GM12878 (cell line): ENCODE results near the gene KIF2C. TPM values are rescaled to one million over a fixed set of nuclear protein-coding genes. Genes with fewer than 3 reads are reported as not detected.

ENCODE experiments used
- BHLHE40 ChIP-seq, 2 experiments: fragments of 450-650 bp in 1 of 2; IDR thresholded peaks; 2 replicates each; pipeline ENCODE4 v1.6.1; 2011 to 2017; ENCODE audit warnings: low read depth in 2 of 2, borderline replicate concordance in 1 of 2, improper control_type of control experiment in 1 of 2, low read length in 1 of 2, mild to moderate bottlenecking in 1 of 2
- CBX5 ChIP-seq: sonication (generic); IDR thresholded peaks from 2 replicates; pipeline ENCODE4 v1.6.1; 2016; ENCODE audit warnings: low read depth, moderate library complexity, mild to moderate bottlenecking, inconsistent platforms
- GABPA ChIP-seq: IDR thresholded peaks from 2 replicates; pipeline ENCODE4 v1.6.1; 2014; ENCODE audit warnings: antibody characterized with exemption, low read depth, mild to moderate bottlenecking, inconsistent platforms
- IKZF1 ChIP-seq: fragments of 450-650 bp; conservative IDR thresholded peaks from 2 replicates; pipeline ENCODE4 v1.6.1; 2017; ENCODE audit warnings: antibody characterized with exemption, mild to moderate bottlenecking
- IRF4 ChIP-seq: IDR thresholded peaks from 2 replicates; pipeline ENCODE4 v1.6.1; 2011; ENCODE audit warnings: low read depth, low read length
- PAX8 ChIP-seq: fragments of 450-650 bp; IDR thresholded peaks from 2 replicates; pipeline ENCODE4 v1.6.1; 2017; ENCODE audit warnings: mild to moderate bottlenecking, moderate library complexity
- POLR2AphosphoS5 ChIP-seq: IDR thresholded peaks from 2 replicates; pipeline ENCODE4 v1.6.1; 2011; ENCODE audit warnings: mild to moderate bottlenecking, low read length, inconsistent platforms
- STAT3 ChIP-seq: IDR thresholded peaks from 2 replicates; pipeline ENCODE4 v1.6.1; 2011; ENCODE audit warnings: low read depth, low read length, improper control_type of control experiment
- SUPT20H ChIP-seq: IDR thresholded peaks from 2 replicates; pipeline ENCODE4 v1.6.1; 2011; ENCODE audit warnings: low read depth, mild to moderate bottlenecking, low read length, moderate library complexity, borderline replicate concordance; ENCODE audit not compliant: control insufficient read depth
- TARDBP ChIP-seq: IDR thresholded peaks from 2 replicates; pipeline ENCODE4 v1.6.1; 2016; ENCODE audit warnings: borderline replicate concordance
- TCF3 ChIP-seq: IDR thresholded peaks from 2 replicates; pipeline ENCODE4 v1.6.1; 2012; ENCODE audit warnings: low read depth, mild to moderate bottlenecking, low read length, borderline replicate concordance; ENCODE audit not compliant: insufficient read depth
- YY1 ChIP-seq: IDR thresholded peaks from 2 replicates; pipeline ENCODE4 v1.6.1; 2011; ENCODE audit warnings: low read depth, mild to moderate bottlenecking, low read length
- polyA plus RNA-seq, 11 experiments: library from polyadenylated mRNA; depleted of rRNA in 4 of 11; unstranded in 6 of 11; stranded (reverse) in 5 of 11; fragments of >200 nt; fragmentation: Nextera tagmentation in 4 of 11; fragmentation: Illumina TruSeq in 1 of 11; extraction: Ambion mirVana in 4 of 11; extraction: Trizol in 1 of 11; gene quantifications; 1 replicate in 1 of 11; 2 replicates in 10 of 11; pipeline versions ENCODE4 v1.2.1 to v1.2.3, GENCODE V29; 2011 to 2016; ENCODE audit warnings: inconsistent platforms in 2 of 11, missing spikeins in 2 of 11, low read depth in 1 of 11
- total RNA-seq, 4 experiments: library from RNA; depleted of rRNA in 3 of 4; stranded (reverse); fragments of >200 nt in 3 of 4; fragmentation: Illumina TruSeq in 1 of 4; extraction: Trizol in 1 of 4; gene quantifications; 2 replicates each; pipeline versions ENCODE4 v1.2.1 to v1.2.3, GENCODE V29; 2013 to 2021
- TF ChIP-seq, protein P1 (sequence below): fragments of 450-650 bp; conservative IDR thresholded peaks from 2 replicates; pipeline ENCODE4 v1.6.1; 2017; ENCODE audit warnings: mild to moderate bottlenecking, moderate library complexity
- TF ChIP-seq, protein P2 (sequence below): fragments of 450-650 bp; formaldehyde crosslinking; IDR thresholded peaks from 2 replicates; pipeline ENCODE4 v1.4.0; 2022; ENCODE audit warnings: mild to moderate bottlenecking, moderate library complexity
- TF ChIP-seq, protein P3 (sequence below): fragments of 450-650 bp; IDR thresholded peaks from 2 replicates; pipeline ENCODE4 v1.6.1; 2017; ENCODE audit warnings: mild to moderate bottlenecking, low read depth, inconsistent platforms; ENCODE audit not compliant: poor library complexity, severe bottlenecking
- TF ChIP-seq, protein P4 (sequence below): fragments of 150-350 bp; IDR thresholded peaks from 2 replicates; pipeline ENCODE4 v1.6.1; 2016; ENCODE audit warnings: low read depth, low read length

Gene KIF2C
- total and polyA plus RNA-seq, 10 of the 15 experiments (the other 5 are each of a cell fraction or from before 2014, with no cell fraction given): 42.3 to 104 (median 83.8) TPM

DNA sequence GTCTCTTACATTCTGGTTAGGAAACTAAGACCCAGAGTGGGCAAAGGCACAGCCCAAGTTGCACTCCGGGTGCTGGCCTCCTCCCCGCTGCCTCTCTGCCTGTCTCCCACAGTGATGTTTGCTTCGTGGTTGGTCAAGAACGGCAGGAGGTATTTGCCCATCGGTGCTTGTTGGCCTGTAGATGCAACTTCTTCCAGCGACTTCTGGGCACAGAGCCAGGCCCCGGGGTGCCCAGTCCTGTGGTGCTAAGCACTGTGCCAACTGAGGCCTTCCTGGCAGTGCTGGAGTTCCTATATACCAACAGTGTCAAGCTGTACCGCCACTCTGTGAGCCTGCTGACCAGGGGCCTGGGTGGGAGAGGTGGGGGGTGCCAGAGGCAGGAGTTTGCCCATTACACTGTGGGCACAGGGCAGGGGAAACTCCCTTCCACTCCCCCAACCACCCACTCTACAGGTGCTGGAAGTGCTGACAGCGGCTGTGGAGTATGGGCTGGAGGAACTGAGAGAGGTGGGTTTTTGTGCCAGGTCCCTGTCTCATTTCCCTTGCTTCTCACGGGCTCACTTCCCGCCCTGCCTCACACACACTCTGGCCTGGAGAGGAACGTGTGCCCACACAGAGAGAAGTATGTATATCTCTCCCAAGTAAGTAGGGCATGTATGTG is 70.6 kb downstream of the KIF2C start (continued):
- TF ChIP-seq, protein P1, sequence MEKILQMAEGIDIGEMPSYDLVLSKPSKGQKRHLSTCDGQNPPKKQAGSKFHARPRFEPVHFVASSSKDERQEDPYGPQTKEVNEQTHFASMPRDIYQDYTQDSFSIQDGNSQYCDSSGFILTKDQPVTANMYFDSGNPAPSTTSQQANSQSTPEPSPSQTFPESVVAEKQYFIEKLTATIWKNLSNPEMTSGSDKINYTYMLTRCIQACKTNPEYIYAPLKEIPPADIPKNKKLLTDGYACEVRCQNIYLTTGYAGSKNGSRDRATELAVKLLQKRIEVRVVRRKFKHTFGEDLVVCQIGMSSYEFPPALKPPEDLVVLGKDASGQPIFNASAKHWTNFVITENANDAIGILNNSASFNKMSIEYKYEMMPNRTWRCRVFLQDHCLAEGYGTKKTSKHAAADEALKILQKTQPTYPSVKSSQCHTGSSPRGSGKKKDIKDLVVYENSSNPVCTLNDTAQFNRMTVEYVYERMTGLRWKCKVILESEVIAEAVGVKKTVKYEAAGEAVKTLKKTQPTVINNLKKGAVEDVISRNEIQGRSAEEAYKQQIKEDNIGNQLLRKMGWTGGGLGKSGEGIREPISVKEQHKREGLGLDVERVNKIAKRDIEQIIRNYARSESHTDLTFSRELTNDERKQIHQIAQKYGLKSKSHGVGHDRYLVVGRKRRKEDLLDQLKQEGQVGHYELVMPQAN: no peak
- TF ChIP-seq PAX8 (no peak), YY1 (no peak), TARDBP (no peak), IRF4 (peak; percentile 49; the same call in 1 of the 2 replicates), GABPA (no peak), POLR2AphosphoS5 (no peak), TCF3 (peak; percentile 82), CBX5 (no peak), IKZF1 (peak; percentile 80), STAT3 (no peak), SUPT20H (no peak), BHLHE40 (IDR thresholded peaks at IDR 0.05; ENCODE audit: borderline replicate concordance in 1 of 2, low read depth in 2 of 2, low read length in 1 of 2) (peak in 1 of 2 experiments; percentile 50; a peak in 2 of 4 replicates)
- TF ChIP-seq, protein P2, sequence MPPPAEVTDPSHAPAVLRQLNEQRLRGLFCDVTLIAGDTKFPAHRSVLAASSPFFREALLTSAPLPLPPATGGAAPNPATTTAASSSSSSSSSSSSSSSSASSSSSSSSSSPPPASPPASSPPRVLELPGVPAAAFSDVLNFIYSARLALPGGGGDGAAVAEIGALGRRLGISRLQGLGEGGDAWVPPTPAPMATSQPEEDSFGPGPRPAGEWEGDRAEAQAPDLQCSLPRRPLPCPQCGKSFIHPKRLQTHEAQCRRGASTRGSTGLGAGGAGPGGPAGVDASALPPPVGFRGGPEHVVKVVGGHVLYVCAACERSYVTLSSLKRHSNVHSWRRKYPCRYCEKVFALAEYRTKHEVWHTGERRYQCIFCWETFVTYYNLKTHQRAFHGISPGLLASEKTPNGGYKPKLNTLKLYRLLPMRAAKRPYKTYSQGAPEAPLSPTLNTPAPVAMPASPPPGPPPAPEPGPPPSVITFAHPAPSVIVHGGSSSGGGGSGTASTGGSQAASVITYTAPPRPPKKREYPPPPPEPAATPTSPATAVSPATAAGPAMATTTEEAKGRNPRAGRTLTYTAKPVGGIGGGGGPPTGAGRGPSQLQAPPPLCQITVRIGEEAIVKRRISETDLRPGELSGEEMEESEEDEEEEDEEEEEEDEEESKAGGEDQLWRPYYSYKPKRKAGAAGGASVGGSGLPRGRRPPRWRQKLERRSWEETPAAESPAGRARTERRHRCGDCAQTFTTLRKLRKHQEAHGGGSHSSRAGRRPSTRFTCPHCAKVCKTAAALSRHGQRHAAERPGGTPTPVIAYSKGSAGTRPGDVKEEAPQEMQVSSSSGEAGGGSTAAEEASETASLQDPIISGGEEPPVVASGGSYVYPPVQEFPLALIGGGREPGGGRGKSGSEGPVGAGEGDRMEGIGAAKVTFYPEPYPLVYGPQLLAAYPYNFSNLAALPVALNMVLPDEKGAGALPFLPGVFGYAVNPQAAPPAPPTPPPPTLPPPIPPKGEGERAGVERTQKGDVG (CRISPR knock-in tag): no peak
- TF ChIP-seq, protein P3, sequence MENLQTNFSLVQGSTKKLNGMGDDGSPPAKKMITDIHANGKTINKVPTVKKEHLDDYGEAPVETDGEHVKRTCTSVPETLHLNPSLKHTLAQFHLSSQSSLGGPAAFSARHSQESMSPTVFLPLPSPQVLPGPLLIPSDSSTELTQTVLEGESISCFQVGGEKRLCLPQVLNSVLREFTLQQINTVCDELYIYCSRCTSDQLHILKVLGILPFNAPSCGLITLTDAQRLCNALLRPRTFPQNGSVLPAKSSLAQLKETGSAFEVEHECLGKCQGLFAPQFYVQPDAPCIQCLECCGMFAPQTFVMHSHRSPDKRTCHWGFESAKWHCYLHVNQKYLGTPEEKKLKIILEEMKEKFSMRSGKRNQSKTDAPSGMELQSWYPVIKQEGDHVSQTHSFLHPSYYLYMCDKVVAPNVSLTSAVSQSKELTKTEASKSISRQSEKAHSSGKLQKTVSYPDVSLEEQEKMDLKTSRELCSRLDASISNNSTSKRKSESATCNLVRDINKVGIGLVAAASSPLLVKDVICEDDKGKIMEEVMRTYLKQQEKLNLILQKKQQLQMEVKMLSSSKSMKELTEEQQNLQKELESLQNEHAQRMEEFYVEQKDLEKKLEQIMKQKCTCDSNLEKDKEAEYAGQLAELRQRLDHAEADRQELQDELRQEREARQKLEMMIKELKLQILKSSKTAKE: no peak
- TF ChIP-seq, protein P4, sequence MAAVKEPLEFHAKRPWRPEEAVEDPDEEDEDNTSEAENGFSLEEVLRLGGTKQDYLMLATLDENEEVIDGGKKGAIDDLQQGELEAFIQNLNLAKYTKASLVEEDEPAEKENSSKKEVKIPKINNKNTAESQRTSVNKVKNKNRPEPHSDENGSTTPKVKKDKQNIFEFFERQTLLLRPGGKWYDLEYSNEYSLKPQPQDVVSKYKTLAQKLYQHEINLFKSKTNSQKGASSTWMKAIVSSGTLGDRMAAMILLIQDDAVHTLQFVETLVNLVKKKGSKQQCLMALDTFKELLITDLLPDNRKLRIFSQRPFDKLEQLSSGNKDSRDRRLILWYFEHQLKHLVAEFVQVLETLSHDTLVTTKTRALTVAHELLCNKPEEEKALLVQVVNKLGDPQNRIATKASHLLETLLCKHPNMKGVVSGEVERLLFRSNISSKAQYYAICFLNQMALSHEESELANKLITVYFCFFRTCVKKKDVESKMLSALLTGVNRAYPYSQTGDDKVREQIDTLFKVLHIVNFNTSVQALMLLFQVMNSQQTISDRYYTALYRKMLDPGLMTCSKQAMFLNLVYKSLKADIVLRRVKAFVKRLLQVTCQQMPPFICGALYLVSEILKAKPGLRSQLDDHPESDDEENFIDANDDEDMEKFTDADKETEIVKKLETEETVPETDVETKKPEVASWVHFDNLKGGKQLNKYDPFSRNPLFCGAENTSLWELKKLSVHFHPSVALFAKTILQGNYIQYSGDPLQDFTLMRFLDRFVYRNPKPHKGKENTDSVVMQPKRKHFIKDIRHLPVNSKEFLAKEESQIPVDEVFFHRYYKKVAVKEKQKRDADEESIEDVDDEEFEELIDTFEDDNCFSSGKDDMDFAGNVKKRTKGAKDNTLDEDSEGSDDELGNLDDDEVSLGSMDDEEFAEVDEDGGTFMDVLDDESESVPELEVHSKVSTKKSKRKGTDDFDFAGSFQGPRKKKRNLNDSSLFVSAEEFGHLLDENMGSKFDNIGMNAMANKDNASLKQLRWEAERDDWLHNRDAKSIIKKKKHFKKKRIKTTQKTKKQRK: no peak
